ENCODE data around the gene IQGAP2.
"Not testable (repeated sequence)": the region's sequence is repeated elsewhere in the genome, so short reads cannot be mapped to it uniquely, and the experiment has no call there.

IQGAP2 gene

DNA sequence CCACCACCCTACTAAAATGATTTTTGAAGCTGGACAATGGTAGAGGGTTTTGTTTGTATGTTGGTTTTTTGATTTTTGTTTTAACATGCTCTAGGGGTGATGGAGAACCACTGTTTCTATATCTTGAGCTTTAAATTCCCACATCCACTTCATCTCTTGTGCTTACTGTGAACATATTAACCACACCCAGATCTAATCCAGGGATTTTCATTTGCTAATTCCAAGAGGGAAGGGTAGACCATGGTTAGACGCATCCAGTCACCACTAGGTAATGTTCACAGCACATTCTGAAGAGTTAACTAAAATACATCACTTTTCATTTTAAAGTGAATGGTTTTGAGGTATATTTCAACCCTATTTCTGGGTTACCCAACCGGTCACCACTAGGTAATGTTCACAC, 36.5 kb upstream of the IQGAP2 start:
- DNase-seq (ENCODE audit: low read depth): no peak
- no peak overlapping the region for H3K4me3 ChIP-seq (ENCODE audit: low read length)
- TF ChIP-seq, protein P1, sequence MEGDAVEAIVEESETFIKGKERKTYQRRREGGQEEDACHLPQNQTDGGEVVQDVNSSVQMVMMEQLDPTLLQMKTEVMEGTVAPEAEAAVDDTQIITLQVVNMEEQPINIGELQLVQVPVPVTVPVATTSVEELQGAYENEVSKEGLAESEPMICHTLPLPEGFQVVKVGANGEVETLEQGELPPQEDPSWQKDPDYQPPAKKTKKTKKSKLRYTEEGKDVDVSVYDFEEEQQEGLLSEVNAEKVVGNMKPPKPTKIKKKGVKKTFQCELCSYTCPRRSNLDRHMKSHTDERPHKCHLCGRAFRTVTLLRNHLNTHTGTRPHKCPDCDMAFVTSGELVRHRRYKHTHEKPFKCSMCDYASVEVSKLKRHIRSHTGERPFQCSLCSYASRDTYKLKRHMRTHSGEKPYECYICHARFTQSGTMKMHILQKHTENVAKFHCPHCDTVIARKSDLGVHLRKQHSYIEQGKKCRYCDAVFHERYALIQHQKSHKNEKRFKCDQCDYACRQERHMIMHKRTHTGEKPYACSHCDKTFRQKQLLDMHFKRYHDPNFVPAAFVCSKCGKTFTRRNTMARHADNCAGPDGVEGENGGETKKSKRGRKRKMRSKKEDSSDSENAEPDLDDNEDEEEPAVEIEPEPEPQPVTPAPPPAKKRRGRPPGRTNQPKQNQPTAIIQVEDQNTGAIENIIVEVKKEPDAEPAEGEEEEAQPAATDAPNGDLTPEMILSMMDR (conservative IDR thresholded peaks at IDR 0.05; ENCODE audit: low read length): no peak

DNA sequence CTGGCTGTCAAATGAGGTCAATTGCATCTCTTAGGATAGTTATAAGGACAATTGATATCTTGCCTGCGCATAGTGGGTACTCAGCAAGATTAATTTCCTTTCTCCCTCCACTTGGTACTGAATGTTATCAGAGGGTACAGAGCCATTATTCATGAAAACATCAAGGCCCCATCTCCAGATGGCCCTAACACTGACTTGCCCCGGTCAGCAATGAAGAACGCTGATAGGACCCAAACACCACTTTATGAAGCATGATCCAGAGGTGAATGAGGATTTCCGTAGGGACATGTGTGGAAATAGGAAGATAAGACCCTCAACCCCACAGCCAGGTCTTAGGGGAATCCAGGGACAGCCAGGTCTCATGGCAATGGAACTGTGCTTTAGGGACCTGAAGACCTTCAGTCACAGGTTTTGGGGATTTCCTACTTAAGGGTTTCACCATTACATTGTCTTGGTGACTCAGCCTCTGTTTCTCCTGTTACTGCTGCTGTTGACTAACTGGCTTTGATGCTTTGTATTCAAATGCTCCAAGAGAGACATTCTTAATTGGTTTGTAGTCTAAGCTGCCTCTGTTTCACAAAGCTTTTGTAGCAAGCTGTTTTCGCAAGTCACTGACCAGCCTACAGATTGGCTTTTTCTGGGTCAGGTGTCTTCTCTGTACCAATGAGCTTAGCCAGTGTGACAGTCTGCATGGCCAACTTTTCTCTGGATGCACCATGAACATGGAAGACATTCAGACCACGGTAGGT, 35.3 kb upstream of the IQGAP2 start:
- TF ChIP-seq, protein P1 (conservative IDR thresholded peaks at IDR 0.05; ENCODE audit: low read length): no peak
- no peak overlapping the region for H3K4me3 ChIP-seq (ENCODE audit: low read length)
- no peak for DNase-seq (ENCODE audit: low read depth)

DNA sequence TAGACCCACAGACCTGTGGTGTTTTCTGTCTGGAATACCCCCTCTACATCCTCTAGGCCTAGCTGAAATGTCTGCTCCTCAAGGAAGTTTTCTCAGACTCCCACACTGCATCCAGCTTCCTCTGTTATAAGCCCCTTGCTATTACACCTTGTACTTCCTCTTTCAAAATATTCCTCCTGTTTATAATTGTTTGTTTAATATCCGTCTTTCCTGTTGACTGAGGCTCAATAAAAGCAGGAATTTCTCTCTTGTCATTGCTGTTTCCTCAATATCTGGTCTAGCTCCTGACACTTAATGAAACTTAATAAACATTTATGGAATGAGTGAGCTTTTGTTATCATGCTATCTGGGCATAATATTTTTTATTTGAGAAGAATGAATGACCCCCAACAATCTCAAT, 34.1 kb upstream of the IQGAP2 start:
- DNase-seq (ENCODE audit: low read depth): no peak
- H3K4me3 ChIP-seq (ENCODE audit: low read length): no peak overlapping the region
- TF ChIP-seq, protein P1 (conservative IDR thresholded peaks at IDR 0.05; ENCODE audit: low read length): no peak

DNA sequence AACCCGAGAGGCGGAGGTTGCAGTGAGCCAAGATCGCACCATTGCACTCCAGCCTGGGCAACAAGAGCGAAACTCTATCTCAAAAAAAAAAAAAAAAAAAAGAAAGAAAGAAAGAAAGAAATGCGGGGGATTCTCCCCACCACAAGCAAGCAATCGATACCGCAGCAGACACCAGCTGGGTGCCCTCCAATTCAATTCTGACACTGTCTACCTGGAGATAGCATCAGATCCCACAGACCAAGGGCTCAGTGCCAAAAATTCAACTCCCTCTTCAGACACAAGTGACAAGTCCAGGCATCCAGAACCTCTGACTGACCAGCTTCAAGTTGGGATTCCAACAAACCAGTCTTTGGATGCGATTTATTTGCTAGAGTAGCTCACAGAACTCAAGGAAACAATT, 33.4 kb upstream of the IQGAP2 start:
- not testable (repeated sequence) for DNase-seq (ENCODE audit: low read depth); H3K4me3 ChIP-seq (ENCODE audit: low read length)

DNA sequence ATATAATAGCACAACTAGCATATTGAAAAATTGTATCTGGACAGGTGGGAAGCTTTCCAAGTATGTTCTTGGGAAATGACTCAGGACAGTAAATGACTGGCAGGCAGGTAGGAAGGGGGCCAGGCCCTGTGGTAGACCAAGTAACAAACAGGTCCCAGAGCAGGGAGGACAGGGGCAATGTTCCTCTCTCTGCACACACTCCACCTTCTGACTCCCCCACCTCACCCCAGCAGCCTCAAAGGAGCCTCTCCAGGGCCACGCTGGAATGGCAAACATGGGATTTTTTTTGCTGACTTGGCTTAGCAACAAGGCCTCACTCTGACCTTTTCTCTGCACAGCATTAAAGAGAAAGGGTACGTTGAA, 31.1 kb upstream of the IQGAP2 start:
- H3K4me3 ChIP-seq (ENCODE audit: low read length): no peak overlapping the region
- TF ChIP-seq, protein P1 (conservative IDR thresholded peaks at IDR 0.05; ENCODE audit: low read length): no peak
- no peak for DNase-seq (ENCODE audit: low read depth)

DNA sequence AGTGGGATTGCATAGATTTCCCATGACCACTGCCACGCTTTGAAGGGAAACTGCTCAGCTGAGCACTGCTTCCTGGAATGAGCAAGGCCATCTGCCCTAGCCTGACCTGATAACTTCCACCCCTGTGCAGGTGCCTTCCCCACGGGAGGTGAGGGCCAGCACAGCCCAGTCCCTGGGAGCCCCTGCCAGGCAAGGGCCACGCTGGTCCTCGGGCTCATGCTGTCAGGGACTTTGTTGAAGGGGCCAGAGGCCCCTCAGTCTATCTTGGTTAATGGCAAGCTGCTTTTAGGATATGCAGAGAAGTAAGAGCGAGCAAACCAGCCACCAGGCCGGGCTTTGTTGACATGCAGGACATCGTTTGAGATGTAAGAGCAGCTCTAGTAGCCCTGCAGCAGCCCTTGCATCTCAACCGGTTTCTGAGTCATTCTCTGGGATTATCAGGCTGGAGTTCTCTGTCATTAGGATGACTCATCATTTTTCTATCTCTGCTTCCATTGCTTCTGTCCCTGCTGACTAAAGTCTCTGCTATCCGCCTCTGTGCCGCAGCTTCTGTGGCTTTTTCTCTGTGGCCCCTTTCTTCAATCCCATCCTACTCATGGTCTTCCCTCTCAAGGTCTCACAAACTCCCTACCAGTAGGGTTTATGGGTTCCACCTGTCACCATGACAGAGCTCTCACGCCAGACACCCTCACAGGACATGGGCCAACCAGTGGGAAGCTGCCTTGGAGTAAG, 30.6 kb upstream of the IQGAP2 start:
- TF ChIP-seq, protein P1 (conservative IDR thresholded peaks at IDR 0.05; ENCODE audit: low read length): no peak
- peak; percentile 83 for DNase-seq (ENCODE audit: low read depth)
- H3K4me3 ChIP-seq (ENCODE audit: low read length): no peak overlapping the region

DNA sequence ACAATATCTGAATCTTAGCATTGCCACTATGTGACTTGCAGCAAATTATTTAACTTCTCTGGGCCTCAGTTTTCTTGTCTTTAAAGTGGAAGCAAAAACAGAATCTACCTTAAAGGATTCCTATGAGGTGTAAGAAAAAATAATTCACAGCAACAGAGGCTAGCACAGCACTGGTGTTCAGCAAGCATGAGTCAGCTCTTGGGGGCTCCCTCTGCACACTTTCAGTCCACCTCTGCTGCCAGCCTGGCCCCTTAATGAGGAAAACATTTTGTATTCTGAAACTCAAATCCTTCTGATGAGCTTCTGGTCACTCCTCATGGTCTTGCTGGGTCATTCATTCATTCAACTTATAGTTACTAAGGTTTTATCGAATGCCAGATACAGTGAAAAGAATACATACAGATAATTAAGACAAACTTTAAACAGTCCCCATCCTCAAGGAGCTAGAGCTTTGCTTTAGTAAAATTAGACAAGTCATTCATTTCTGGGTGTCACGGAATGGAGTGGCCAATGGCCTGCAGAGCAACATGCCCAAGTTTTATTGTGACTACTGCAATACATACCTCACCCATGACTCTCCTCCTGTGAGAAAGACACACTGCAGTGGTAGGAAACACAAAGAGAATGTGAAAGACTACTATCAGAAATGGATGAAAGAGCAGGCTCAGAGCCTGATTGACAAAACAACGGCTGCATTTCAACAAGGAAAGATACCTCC, 26.8 kb upstream of the IQGAP2 start:
- DNase-seq (ENCODE audit: low read depth): peak; percentile 34
- TF ChIP-seq, protein P1 (conservative IDR thresholded peaks at IDR 0.05; ENCODE audit: low read length): no peak
- H3K4me3 ChIP-seq (ENCODE audit: low read length): no peak overlapping the region

All from AG10803 (cell line).